ENCODE data around the gene PRSS12. TPM values are rescaled to one million over a fixed set of nuclear protein-coding genes. Genes with fewer than 3 reads are reported as not detected.

The PRSS12 gene
- total RNA-seq, 1 experiment from 2014 or later, result 14.1 TPM

- Mint-ChIP-seq H3K4me1 (0 out of 2 replicates have a peak, but pooled peaks cover 4% of the 10 kb centered on the region), H3K9me3 (no peaks in the 10 kb centered on the region), H3K36me3 (no peaks in the 10 kb centered on the region), H3K4me3 (no peak overlapping the region), H3K27me3 (ENCODE audit: low read depth) (no peaks in the 10 kb centered on the region), H3K27ac (no peak overlapping the region)
- ChIA-PET POLR2A (no interaction called here), CTCF (interaction anchor here (2.1 kb wide), 1 partner anchor 36 kb away, joined by 5 read pairs; the partner anchor contains the start of gene PRSS12)
- no peak for TF ChIP-seq NFE2L1 (CRISPR knock-in tag; IDR thresholded peaks at IDR 0.05)
- DNase-seq (ENCODE audit: low spot score) (no peak), ATAC-seq (no peak)
These were observed 35.1 kb downstream of the PRSS12 start for GRCh38 chr4:118317691-118318090.

- Mint-ChIP-seq H3K27me3 (ENCODE audit: low read depth) (no peaks in the 10 kb centered on the region), H3K4me1 (0 out of 2 replicates have a peak, but pooled peaks cover 4% of the 10 kb centered on the region), H3K9me3 (no peaks in the 10 kb centered on the region), H3K27ac (no peak overlapping the region), H3K36me3 (no peaks in the 10 kb centered on the region), H3K4me3 (no peak overlapping the region)
- DNase-seq (ENCODE audit: low spot score), result no peak
- CTCF ChIA-PET, result no interaction called here
- POLR2A ChIA-PET, result no interaction called here
- no peak for ATAC-seq
- TF ChIP-seq MXD4 (CRISPR knock-in tag; IDR thresholded peaks at IDR 0.05; ENCODE audit: borderline replicate concordance) (no peak), ZNF263 (CRISPR knock-in tag; IDR thresholded peaks at IDR 0.05; ENCODE audit: low read depth) (no peak), ATF3 (CRISPR knock-in tag; conservative IDR thresholded peaks at IDR 0.05) (no peak), TCF7 (CRISPR knock-in tag; IDR thresholded peaks at IDR 0.05; ENCODE audit: low read depth) (no peak)
These were observed 38.6 kb downstream of the PRSS12 start for GRCh38 chr4:118314221-118314620.

- Mint-ChIP-seq H3K27ac (no peak overlapping the region), H3K4me1 (peaks cover 8% of the 10 kb centered on the region; the same call in 1 of the 2 replicates), H3K27me3 (ENCODE audit: low read depth) (no peaks in the 10 kb centered on the region), H3K36me3 (no peaks in the 10 kb centered on the region), H3K4me3 (no peak overlapping the region), H3K9me3 (no peaks in the 10 kb centered on the region)
- DNase-seq (ENCODE audit: low spot score) (no peak), ATAC-seq (peak; percentile 82)
- POLR2A ChIA-PET, result no interaction called here
- no peak for TF ChIP-seq ZNF138 (CRISPR knock-in tag; conservative IDR thresholded peaks at IDR 0.05)
- TF ChIP-seq ETV6 (CRISPR knock-in tag; IDR thresholded peaks at IDR 0.05), result no peak
- TF ChIP-seq CREB1 (CRISPR knock-in tag; IDR thresholded peaks at IDR 0.05), result no peak
- TF ChIP-seq ZNF317 (CRISPR knock-in tag; IDR thresholded peaks at IDR 0.05; ENCODE audit: borderline replicate concordance, low read depth), result no peak
- TF ChIP-seq ZNF423 (CRISPR knock-in tag; IDR thresholded peaks at IDR 0.05), result no peak
- no peak for TF ChIP-seq ZNF121 (CRISPR knock-in tag; IDR thresholded peaks at IDR 0.05)
- TF ChIP-seq ZNF281 (CRISPR knock-in tag; IDR thresholded peaks at IDR 0.05), result no peak
- TF ChIP-seq STAT6 (CRISPR knock-in tag; conservative IDR thresholded peaks at IDR 0.05; ENCODE audit: low read depth), result no peak
- TF ChIP-seq HMGXB4 (CRISPR knock-in tag; IDR thresholded peaks at IDR 0.05), result no peak
- no peak for TF ChIP-seq ZNF416 (CRISPR knock-in tag; IDR thresholded peaks at IDR 0.05)
- CTCF ChIA-PET, result interaction anchor here (2.8 kb wide), 1 partner anchor 40 kb away, joined by 12 read pairs; the partner anchor contains the start of gene PRSS12
These were observed 39.7 kb downstream of the PRSS12 start for GRCh38 chr4:118313098-118313497.

Measured in WTC11 (cell line).